Transverse colon (tissue), 3 donors: Measurements from ENCODE around the gene ZNF23.

Experiments used
- EP300 ChIP-seq: sonication (generic); formaldehyde crosslinking; IDR thresholded peaks from one replicate; pipeline ENCODE4 v1.6.1; 2017; ENCODE audit warnings: antibody characterized with exemption, low read depth
- POLR2A ChIP-seq: fragments of 450-650 bp; IDR thresholded peaks from one replicate; pipeline ENCODE4 v1.6.1; 2016; ENCODE audit warnings: antibody characterized with exemption, mild to moderate bottlenecking, moderate library complexity
- TF ChIP-seq, protein P1 (sequence below), 5 experiments: fragments of 200-600 bp in 3 of 5; fragments of 450-650 bp in 2 of 5; sonication (generic) in 3 of 5; IDR thresholded peaks; 1 replicate in 2 of 5; 2 replicates in 3 of 5; pipeline ENCODE4 v1.5.1; 2016 to 2017; ENCODE audit warnings: antibody characterized with exemption in 5 of 5, inconsistent platforms in 3 of 5, mild to moderate bottlenecking in 2 of 5, moderate library complexity in 1 of 5

DNA sequence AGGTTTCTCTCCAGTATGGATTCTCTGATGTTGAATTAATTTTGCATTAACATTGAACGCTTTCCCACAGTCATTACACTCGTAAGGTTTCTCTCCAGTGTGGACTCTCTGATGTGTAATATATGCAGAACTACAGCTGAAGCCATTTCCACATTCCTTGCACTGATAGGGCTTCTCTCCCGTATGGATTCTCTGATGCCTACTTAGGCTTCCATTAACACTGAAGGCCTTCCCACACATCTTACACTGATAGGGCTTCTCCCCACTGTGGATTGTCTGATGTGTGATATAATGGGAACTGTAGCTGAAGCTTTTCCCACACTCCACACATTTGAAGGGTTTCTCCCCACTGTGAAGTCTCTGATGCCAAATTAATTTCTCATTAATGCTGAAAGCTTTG lies 13.0 kb downstream of the ZNF23 start:
- TF ChIP-seq, protein P1, sequence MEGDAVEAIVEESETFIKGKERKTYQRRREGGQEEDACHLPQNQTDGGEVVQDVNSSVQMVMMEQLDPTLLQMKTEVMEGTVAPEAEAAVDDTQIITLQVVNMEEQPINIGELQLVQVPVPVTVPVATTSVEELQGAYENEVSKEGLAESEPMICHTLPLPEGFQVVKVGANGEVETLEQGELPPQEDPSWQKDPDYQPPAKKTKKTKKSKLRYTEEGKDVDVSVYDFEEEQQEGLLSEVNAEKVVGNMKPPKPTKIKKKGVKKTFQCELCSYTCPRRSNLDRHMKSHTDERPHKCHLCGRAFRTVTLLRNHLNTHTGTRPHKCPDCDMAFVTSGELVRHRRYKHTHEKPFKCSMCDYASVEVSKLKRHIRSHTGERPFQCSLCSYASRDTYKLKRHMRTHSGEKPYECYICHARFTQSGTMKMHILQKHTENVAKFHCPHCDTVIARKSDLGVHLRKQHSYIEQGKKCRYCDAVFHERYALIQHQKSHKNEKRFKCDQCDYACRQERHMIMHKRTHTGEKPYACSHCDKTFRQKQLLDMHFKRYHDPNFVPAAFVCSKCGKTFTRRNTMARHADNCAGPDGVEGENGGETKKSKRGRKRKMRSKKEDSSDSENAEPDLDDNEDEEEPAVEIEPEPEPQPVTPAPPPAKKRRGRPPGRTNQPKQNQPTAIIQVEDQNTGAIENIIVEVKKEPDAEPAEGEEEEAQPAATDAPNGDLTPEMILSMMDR (IDR thresholded peaks at IDR 0.05): no peak
- TF ChIP-seq EP300 (no peak), POLR2A (no peak)
